Measurements from ENCODE around the gene PMS2. TPM values are rescaled to one million over a fixed set of nuclear protein-coding genes. Genes with fewer than 3 reads are reported as not detected.
A peak's percentile ranks its signal among the peaks of the same experiment; 100 is the strongest.

Gene PMS2
- total and polyA plus RNA-seq, 9 of the 15 experiments (the other 6 are each of a cell fraction or from before 2014, with no cell fraction given): 4.9 to 27.6 (median 16.5) TPM

DNA sequence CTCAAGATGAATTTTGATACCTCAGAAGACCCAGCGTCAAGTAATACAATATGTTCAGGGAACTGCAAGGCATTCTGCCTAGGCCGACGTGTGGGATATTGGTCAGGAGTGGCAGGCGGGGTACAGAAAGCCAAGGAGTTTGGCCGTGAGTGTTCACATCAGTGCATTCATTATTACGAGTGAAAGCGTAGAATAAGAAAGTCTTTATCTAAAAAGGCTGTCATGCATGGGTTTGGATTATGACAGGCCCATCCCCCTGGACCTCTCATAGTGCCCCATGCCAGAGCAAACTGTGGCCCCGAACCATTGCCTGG is 7.8 kb upstream of the PMS2 start:
- H3K27ac ChIP-seq (ENCODE audit: extremely low read depth, low read depth, low read length): peak overlapping the region; percentile 78
- no peak overlapping the region for H3K4me3 ChIP-seq
- no peaks in the 10 kb centered on the region for H3K27me3 ChIP-seq (ENCODE audit: control insufficient read depth in 2 of 2, insufficient read depth in 2 of 2, low read length in 2 of 2)
- peaks cover 24% of the 10 kb centered on the region for H3K79me2 ChIP-seq (ENCODE audit: control insufficient read depth, insufficient read depth, low read length)
- ChIA-PET POLR2A (interaction anchor here (0.8 to 2.0 kb wide), 2 partner anchors 7 to 92 kb away, joined by 3 to 16 read pairs; no protein-coding TSS in a partner anchor), CTCF (ENCODE audit: low intra/inter-chr PET ratio) (no interaction called here)
- no peak for FAIRE-seq
- intact Hi-C loops (cut with micrococcal nuclease): no loop called here
- H3K9me1 ChIP-seq (ENCODE audit: control insufficient read depth, insufficient read depth, low read length): no peaks in the 10 kb centered on the region
- no peak overlapping the region for H3K4me2 ChIP-seq (ENCODE audit: insufficient read depth, low read length)
- H3K4me1 ChIP-seq (replicated peaks in 1 of 2; ENCODE audit: control insufficient read depth in 2 of 2, insufficient read depth in 2 of 2, low read length in 2 of 2): peaks cover 2 to 14% of the 10 kb centered on the region in 2 experiments; a peak in 4 of 5 replicates
- BruUV-seq (replicated peaks): no TSS peak
- DNase-seq (ENCODE audit: extremely low read depth in 1 of 4, low spot score in 3 of 4): no peak
- ATAC-seq: no peak
- in situ Hi-C loops (cut with MboI): no loop called here
- peak overlapping the region in 1 of 2 experiments; percentile 57; a peak in 2 of 4 replicates for H3K9ac ChIP-seq (ENCODE audit: insufficient read depth in 1 of 2, low read depth in 2 of 2, low read length in 2 of 2)
- H2AFZ ChIP-seq (ENCODE audit: low read depth, low read length): no peak overlapping the region
- no peaks in the 10 kb centered on the region for H3K9me3 ChIP-seq (replicated peaks; ENCODE audit: control insufficient read depth, insufficient read depth, low read depth, low read length)
- WGBS (ENCODE audit: insufficient coverage, low coverage, missing lambda C conversion rate): 94% methylated on average over 7 of the region's 8 CpGs
- H4K20me1 ChIP-seq (replicated peaks; ENCODE audit: control insufficient read depth, insufficient read depth, low read length): no peaks in the 10 kb centered on the region
- peaks cover 89% of the 10 kb centered on the region for H3K36me3 ChIP-seq (ENCODE audit: control insufficient read depth, insufficient read depth, low read length)
- TF ChIP-seq ZNF311 (CRISPR knock-in tag; IDR thresholded peaks at IDR 0.05) (0 out of 2 replicates have a peak, but pooled peaks have one; percentile 10), KDM1A (IDR thresholded peaks at IDR 0.05) (no peak), DPF2 (IDR thresholded peaks at IDR 0.05) (no peak), RBM15 (IDR thresholded peaks at IDR 0.05; ENCODE audit: insufficient read depth, low read length) (no peak), DMBX1 (CRISPR knock-in tag; IDR thresholded peaks at IDR 0.05; ENCODE audit: borderline replicate concordance) (peak; percentile 60; the same call in 1 of the 2 replicates), ATF3 (IDR thresholded peaks at IDR 0.05) (no peak), ATF3 (CRISPR knock-in tag; conservative IDR thresholded peaks at IDR 0.05) (no peak), BACH1 (tag; IDR thresholded peaks at IDR 0.05) (0 out of 2 replicates have a peak, but pooled peaks have one; percentile 29), ZNF644 (tag; IDR thresholded peaks at IDR 0.05; ENCODE audit: low read depth) (peak; percentile 55; the same call in 1 of the 2 replicates), ZNF239 (CRISPR knock-in tag; IDR thresholded peaks at IDR 0.05) (0 out of 2 replicates have a peak, but pooled peaks have one; percentile 6), NR4A1 (CRISPR knock-in tag; IDR thresholded peaks at IDR 0.05) (no peak), NR4A1 (tag; IDR thresholded peaks at IDR 0.05) (0 out of 2 replicates have a peak, but pooled peaks have one; percentile 15), CBX3 (IDR thresholded peaks at IDR 0.05; ENCODE audit: borderline replicate concordance in 1 of 2, low read length in 2 of 2) (no peak), GABPB1 (CRISPR knock-in tag; IDR thresholded peaks at IDR 0.05) (no peak), ZNF584 (CRISPR knock-in tag; IDR thresholded peaks at IDR 0.05; ENCODE audit: low read depth) (0 out of 2 replicates have a peak, but pooled peaks have one; percentile 20), ZNF24 (IDR thresholded peaks at IDR 0.05) (no peak)
- TF ChIP-seq, protein P1, sequence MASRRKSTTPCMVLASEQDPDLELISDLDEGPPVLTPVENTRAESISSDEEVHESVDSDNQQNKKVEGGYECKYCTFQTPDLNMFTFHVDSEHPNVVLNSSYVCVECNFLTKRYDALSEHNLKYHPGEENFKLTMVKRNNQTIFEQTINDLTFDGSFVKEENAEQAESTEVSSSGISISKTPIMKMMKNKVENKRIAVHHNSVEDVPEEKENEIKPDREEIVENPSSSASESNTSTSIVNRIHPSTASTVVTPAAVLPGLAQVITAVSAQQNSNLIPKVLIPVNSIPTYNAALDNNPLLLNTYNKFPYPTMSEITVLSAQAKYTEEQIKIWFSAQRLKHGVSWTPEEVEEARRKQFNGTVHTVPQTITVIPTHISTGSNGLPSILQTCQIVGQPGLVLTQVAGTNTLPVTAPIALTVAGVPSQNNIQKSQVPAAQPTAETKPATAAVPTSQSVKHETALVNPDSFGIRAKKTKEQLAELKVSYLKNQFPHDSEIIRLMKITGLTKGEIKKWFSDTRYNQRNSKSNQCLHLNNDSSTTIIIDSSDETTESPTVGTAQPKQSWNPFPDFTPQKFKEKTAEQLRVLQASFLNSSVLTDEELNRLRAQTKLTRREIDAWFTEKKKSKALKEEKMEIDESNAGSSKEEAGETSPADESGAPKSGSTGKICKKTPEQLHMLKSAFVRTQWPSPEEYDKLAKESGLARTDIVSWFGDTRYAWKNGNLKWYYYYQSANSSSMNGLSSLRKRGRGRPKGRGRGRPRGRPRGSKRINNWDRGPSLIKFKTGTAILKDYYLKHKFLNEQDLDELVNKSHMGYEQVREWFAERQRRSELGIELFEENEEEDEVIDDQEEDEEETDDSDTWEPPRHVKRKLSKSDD (conservative IDR thresholded peaks at IDR 0.05; ENCODE audit: low read length): no peak
- TF ChIP-seq, protein P2, sequence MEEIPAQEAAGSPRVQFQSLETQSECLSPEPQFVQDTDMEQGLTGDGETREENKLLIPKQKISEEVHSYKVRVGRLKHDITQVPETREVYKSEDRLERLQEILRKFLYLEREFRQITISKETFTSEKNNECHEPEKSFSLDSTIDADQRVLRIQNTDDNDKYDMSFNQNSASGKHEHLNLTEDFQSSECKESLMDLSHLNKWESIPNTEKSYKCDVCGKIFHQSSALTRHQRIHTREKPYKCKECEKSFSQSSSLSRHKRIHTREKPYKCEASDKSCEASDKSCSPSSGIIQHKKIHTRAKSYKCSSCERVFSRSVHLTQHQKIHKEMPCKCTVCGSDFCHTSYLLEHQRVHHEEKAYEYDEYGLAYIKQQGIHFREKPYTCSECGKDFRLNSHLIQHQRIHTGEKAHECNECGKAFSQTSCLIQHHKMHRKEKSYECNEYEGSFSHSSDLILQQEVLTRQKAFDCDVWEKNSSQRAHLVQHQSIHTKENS (CRISPR knock-in tag; IDR thresholded peaks at IDR 0.05): no peak
- TF ChIP-seq, protein P3, sequence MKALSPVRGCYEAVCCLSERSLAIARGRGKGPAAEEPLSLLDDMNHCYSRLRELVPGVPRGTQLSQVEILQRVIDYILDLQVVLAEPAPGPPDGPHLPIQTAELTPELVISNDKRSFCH (CRISPR knock-in tag; IDR thresholded peaks at IDR 0.05): no peak
- TF ChIP-seq, protein P3 (tag; IDR thresholded peaks at IDR 0.05): 0 out of 2 replicates have a peak, but pooled peaks have one; percentile 1
